HCT116 (cell line): Measurements from ENCODE around the gene FGF14. TPM values are rescaled to one million over a fixed set of nuclear protein-coding genes. Genes with fewer than 3 reads are reported as not detected.

Source experiments
- ATAC-seq: fragments of 200-7000 bp; cut with Tn5 transposase; 2 replicates; pipeline ENCODE4 v1.9.1; 2020; ENCODE audit warnings: mild to moderate bottlenecking, moderate library complexity
- BruUV-seq: library from RNA; stranded (reverse); fragments of 400-500 nt; replicated peaks from 2 replicates; lab custom pipeline; 2021; lab: Mats Ljungman, UMichigan
- CTCF ChIA-PET: fragments of 300-600 bp; sonication (Branson Sonifier 250); formaldehyde crosslinking; loops from one replicate; lab custom pipeline; 2021; ENCODE audit warnings: antibody characterized with exemption; lab: Charles Lee
- POLR2A ChIA-PET: fragments of 300-600, 350-600 bp; sonication (Branson Sonifier 250); formaldehyde crosslinking; loops from one replicate; lab custom pipeline; 2021; ENCODE audit warnings: antibody characterized with exemption; lab: Charles Lee
- RAD21 ChIA-PET, 2 experiments: fragments of 300-600 bp; sonication (Branson Sonifier 250); formaldehyde crosslinking; loops; one replicate each; lab custom pipeline; 2023; ENCODE audit warnings: low total read pairs in 2 of 2; ENCODE audit not compliant: uncharacterized antibody in 2 of 2, unreplicated experiment in 2 of 2, low non-redundant PET in 1 of 2; lab: Charles Lee
- DNase-seq: peaks from one replicate; pipeline ENCODE4 v3.0.0-alpha.2; 2010; ENCODE audit warnings: low read depth, low spot score
- H2AFZ ChIP-seq: fragments of 200-600 bp; shearing (Covaris generic), sonication (generic); 2 replicates; pipeline ENCODE4 v1.6.1; 2017; ENCODE audit warnings: low read depth, mixed run types, mixed read lengths, antibody characterized with exemption, low read length; ENCODE audit not compliant: poor library complexity, severe bottlenecking
- H3K27ac ChIP-seq: 2 replicates; pipeline ENCODE4 v1.5.1; 2012; ENCODE audit warnings: low read depth, low read length
- H3K27me3 ChIP-seq: fragments of 200-600 bp; sonication (generic); 2 replicates; pipeline ENCODE4 v1.6.1; 2016; ENCODE audit warnings: mixed run types, low read length, mixed read lengths; ENCODE audit not compliant: insufficient read depth
- H3K36me3 ChIP-seq, 2 experiments: fragments of 200-500 bp in 1 of 2; fragments of 200-600 bp in 1 of 2; sonication (Bioruptor generic) in 1 of 2; sonication (generic) in 1 of 2; 2 replicates each; pipeline versions ENCODE4 v1.5.1 to v1.6.1; 2014 to 2016; ENCODE audit warnings: low read length in 2 of 2, inconsistent platforms in 1 of 2, mixed read lengths in 1 of 2, mixed run types in 1 of 2; ENCODE audit not compliant: insufficient read depth in 2 of 2, control insufficient read depth in 1 of 2
- H3K4me1 ChIP-seq, 2 experiments: fragments of 200-600 bp in 1 of 2; sonication (generic) in 1 of 2; 2 replicates each; pipeline versions ENCODE4 v1.5.1 to v1.6.1; 2012 to 2017; ENCODE audit warnings: low read length in 2 of 2, inconsistent platforms in 1 of 2, mild to moderate bottlenecking in 1 of 2, mixed read lengths in 1 of 2, mixed run types in 1 of 2, moderate library complexity in 1 of 2; ENCODE audit not compliant: insufficient read depth in 2 of 2, control insufficient read depth in 1 of 2
- H3K4me2 ChIP-seq: fragments of 200-600 bp; sonication (generic); 2 replicates; pipeline ENCODE4 v1.6.1; 2017; ENCODE audit warnings: mixed run types, low read length, mixed read lengths
- H3K4me3 ChIP-seq, 2 experiments: fragments of 200-600 bp in 1 of 2; sonication (generic) in 1 of 2; replicated peaks in 1 of 2; 2 replicates each; pipeline ENCODE4 v1.5.1; 2011 to 2016; ENCODE audit warnings: low read length in 2 of 2, control low read depth in 1 of 2, low read depth in 1 of 2, mild to moderate bottlenecking in 1 of 2, mixed read lengths in 1 of 2, mixed run types in 1 of 2
- H3K79me2 ChIP-seq: fragments of 200-600 bp; sonication (generic); 2 replicates; pipeline ENCODE4 v1.6.1; 2017; ENCODE audit warnings: mild to moderate bottlenecking, mixed run types, low read length, moderate library complexity, mixed read lengths; ENCODE audit not compliant: insufficient read depth
- H3K9ac ChIP-seq: fragments of 200-600 bp; sonication (generic); 2 replicates; pipeline ENCODE4 v1.6.1; 2016; ENCODE audit warnings: low read length, mixed read lengths
- H3K9me2 ChIP-seq: fragments of 200-600 bp; sonication (generic), shearing (Covaris generic); 2 replicates; pipeline ENCODE4 v1.6.1; 2017; ENCODE audit warnings: mixed run types, mild to moderate bottlenecking, moderate library complexity; ENCODE audit not compliant: insufficient read depth
- H3K9me3 ChIP-seq, 2 experiments: fragments of 200-500 bp in 1 of 2; fragments of 200-600 bp in 1 of 2; sonication (Bioruptor generic) in 1 of 2; sonication (generic) in 1 of 2; 2 replicates each; pipeline ENCODE4 v1.6.1; 2014 to 2017; ENCODE audit warnings: low read length in 2 of 2, mixed read lengths in 2 of 2, inconsistent platforms in 1 of 2, low read depth in 1 of 2, mild to moderate bottlenecking in 1 of 2, mixed run types in 1 of 2, moderate library complexity in 1 of 2; ENCODE audit not compliant: control insufficient read depth in 1 of 2, insufficient read depth in 1 of 2
- H4K20me1 ChIP-seq: fragments of 200-600 bp; sonication (generic), shearing (Covaris generic); 2 replicates; pipeline ENCODE4 v1.6.1; 2017; ENCODE audit warnings: mixed run types, mild to moderate bottlenecking, moderate library complexity; ENCODE audit not compliant: insufficient read depth
- CBX3 ChIP-seq: IDR thresholded peaks from 2 replicates; pipeline ENCODE4 v1.6.1; 2012; ENCODE audit warnings: low read depth
- CEBPB ChIP-seq: IDR thresholded peaks from 2 replicates; pipeline ENCODE4 v1.6.1; 2012; ENCODE audit warnings: low read depth
- EZH2phosphoT487 ChIP-seq: fragments of 200-600 bp; IDR thresholded peaks from 2 replicates; pipeline ENCODE4 v1.6.1; 2018; ENCODE audit warnings: antibody characterized with exemption, borderline replicate concordance
- JUND ChIP-seq: IDR thresholded peaks from 2 replicates; pipeline ENCODE4 v1.6.1; 2012
- MAX ChIP-seq: IDR thresholded peaks from 2 replicates; pipeline ENCODE4 v1.6.1; 2012
- POLR2AphosphoS5 ChIP-seq: IDR thresholded peaks from 2 replicates; pipeline ENCODE4 v1.6.1; 2011; ENCODE audit warnings: mild to moderate bottlenecking, low read depth, low read length, moderate library complexity
- RAD21 ChIP-seq: IDR thresholded peaks from 2 replicates; pipeline ENCODE4 v1.6.1; 2012; ENCODE audit warnings: low read depth, mild to moderate bottlenecking
- REST ChIP-seq: IDR thresholded peaks from 2 replicates; pipeline ENCODE4 v1.6.1; 2012; ENCODE audit warnings: low read depth
- SIN3A ChIP-seq: IDR thresholded peaks from 2 replicates; pipeline ENCODE4 v1.6.1; 2012; ENCODE audit warnings: low read depth
- TCF7L2 ChIP-seq: IDR thresholded peaks from 2 replicates; pipeline ENCODE4 v1.7.0; 2011; ENCODE audit warnings: borderline replicate concordance, inconsistent platforms; ENCODE audit not compliant: insufficient read depth, insufficient read length; ENCODE audit errors: extremely low read depth
- ZBTB33 ChIP-seq: IDR thresholded peaks from 2 replicates; pipeline ENCODE4 v1.6.1; 2011; ENCODE audit warnings: mild to moderate bottlenecking, low read length, moderate library complexity; ENCODE audit not compliant: insufficient replicate concordance; ENCODE audit errors: extremely low read depth
- intact Hi-C: fragments of 100-400 bp; cut with micrococcal nuclease; formaldehyde crosslinking; loops from 2 replicates; pipeline ENCODE4 v1.10.0; 2022
- total RNA-seq: library from RNA; stranded (reverse); gene quantifications from one replicate; pipeline ENCODE4 v1.2.1, GENCODE V29; 2021; ENCODE audit not compliant: unreplicated experiment

The FGF14 gene
- total RNA-seq, 1 experiment from 2014 or later = not detected

- ChIA-PET RAD21 (no interaction called here), POLR2A (no interaction called here), CTCF (no interaction called here)
- Histone ChIP-seq H3K4me2 (no peak overlapping the region), H3K9me3 (peaks cover 0 to 5% of the 10 kb centered on the region in 2 experiments; a peak in 2 of 4 replicates), H4K20me1 (no peaks in the 10 kb centered on the region), H3K4me3 (no peak overlapping the region), H3K36me3 (no peaks in the 10 kb centered on the region), H2AFZ (no peak overlapping the region), H3K79me2 (no peaks in the 10 kb centered on the region), H3K9me2 (no peaks in the 10 kb centered on the region), H3K27me3 (no peaks in the 10 kb centered on the region), H3K27ac (no peak overlapping the region), H3K4me1 (no peaks in the 10 kb centered on the region), H3K9ac (no peak overlapping the region)
- ATAC-seq = no peak
- BruUV-seq = no TSS peak
- intact Hi-C loops = no loop called here
- TF ChIP-seq ZBTB33 = no peak
- TF ChIP-seq CBX3 = no peak
- TF ChIP-seq JUND = no peak
- no peak for TF ChIP-seq REST
- TF ChIP-seq TCF7L2 = no peak
- no peak for TF ChIP-seq RAD21
- TF ChIP-seq EZH2phosphoT487 = no peak
- TF ChIP-seq SIN3A = no peak
- TF ChIP-seq POLR2AphosphoS5 = no peak
- TF ChIP-seq CEBPB = no peak
- TF ChIP-seq MAX = no peak
- no peak for DNase-seq
Measured at GRCh38 chr13:101792189-101792588, 609.7 kb downstream of the FGF14 start.
